ENCODE data around the gene PLCH2. TPM values are rescaled to one million over a fixed set of nuclear protein-coding genes. Genes with fewer than 3 reads are reported as not detected.

PLCH2 gene
- total and polyA plus RNA-seq, 2 donors (not counting 3 experiments of a cell fraction or from before 2014, with no cell fraction given) = 0.19 to 0.31 TPM

GRCh38 chr1:2449636-2450454, 26.2 kb upstream of the PLCH2 start:
- CTCF ChIA-PET = no interaction called here

More at GRCh38 chr1:2449636-2450454, 26.2 kb upstream of the PLCH2 start:
- BruUV-seq (replicated peaks) = no TSS peak
- POLR2A ChIA-PET = interaction anchor here (0.6 kb wide), 1 partner anchor 99 kb away, joined by 3 read pairs; no protein-coding TSS in a partner anchor
- H3K4me1 ChIP-seq (ENCODE audit: control insufficient read depth, extremely low read depth, insufficient read depth, low read length) = peaks cover 27% of the 10 kb centered on the region
- H3K4me2 ChIP-seq (ENCODE audit: insufficient read depth, low read length) = no peak overlapping the region
- H4K20me1 ChIP-seq (replicated peaks; ENCODE audit: control insufficient read depth, extremely low read depth, insufficient read depth, low read length) = no peaks in the 10 kb centered on the region
- H3K9me3 ChIP-seq (replicated peaks; ENCODE audit: control insufficient read depth, insufficient read depth, low read length) = no peaks in the 10 kb centered on the region
- no peaks in the 10 kb centered on the region for H3K36me3 ChIP-seq (ENCODE audit: control insufficient read depth in 2 of 2, extremely low read depth in 1 of 2, insufficient read depth in 2 of 2, low read length in 2 of 2)
- no peak overlapping the region for H3K27ac ChIP-seq (ENCODE audit: insufficient read depth, low read depth, low read length)
- TF ChIP-seq MYC (IDR thresholded peaks at IDR 0.05; ENCODE audit: low read depth, low read length) (no peak), GATA2 (IDR thresholded peaks at IDR 0.05; ENCODE audit: insufficient read depth, insufficient read length, low read depth, low read length) (no peak), CTCF (IDR thresholded peaks at IDR 0.05; ENCODE audit: extremely low read depth in 1 of 2, insufficient read depth in 1 of 2, low read depth in 1 of 2, low read length in 2 of 2) (no peak), FOS (IDR thresholded peaks at IDR 0.05; ENCODE audit: borderline replicate concordance, insufficient read depth, low read length) (no peak), POLR2A (IDR thresholded peaks at IDR 0.05; ENCODE audit: low read depth, low read length) (no peak), EZH2 (IDR thresholded peaks at IDR 0.05; ENCODE audit: borderline replicate concordance, low read depth, low read length, severe bottlenecking) (no peak), MAX (IDR thresholded peaks at IDR 0.05; ENCODE audit: insufficient read depth, insufficient read length) (no peak), JUN (IDR thresholded peaks at IDR 0.05; ENCODE audit: borderline replicate concordance, insufficient read depth, insufficient read length, low read depth) (no peak), POLR2AphosphoS5 (IDR thresholded peaks at IDR 0.05; ENCODE audit: insufficient read depth, low read depth, low read length) (no peak)
- intact Hi-C loops (cut with micrococcal nuclease) = no loop called here
- no peaks in the 10 kb centered on the region for H3K79me2 ChIP-seq (ENCODE audit: control insufficient read depth, insufficient read depth, low read length)
- dilution Hi-C loops (cut with MboI; ENCODE audit: extremely low pct_ligation_motif_present, low sequenced_read_pairs) = no loop called here
- DNase-seq (ENCODE audit: low read depth, low spot score) (no peak), FAIRE-seq (no peak)
- no peaks in the 10 kb centered on the region for H3K9me1 ChIP-seq (replicated peaks; ENCODE audit: control insufficient read depth, extremely low read depth, insufficient read depth, low read length)
- H3K27me3 ChIP-seq (ENCODE audit: control insufficient read depth in 2 of 2, insufficient read depth in 2 of 2, low read length in 2 of 2) = no peaks in the 10 kb centered on the region
- no peak overlapping the region for H3K4me3 ChIP-seq (replicated peaks in 1 of 3; ENCODE audit: insufficient read depth in 1 of 3, low read depth in 1 of 3, low read length in 3 of 3)
- H2AFZ ChIP-seq (ENCODE audit: low read depth, low read length) = no peak overlapping the region
- H3K9ac ChIP-seq (replicated peaks; ENCODE audit: extremely low read depth, insufficient read depth, low read length) = no peak overlapping the region

All from endothelial cell of umbilical vein (primary cell).